ENCODE data around the gene BPGM. TPM values are rescaled to one million over a fixed set of nuclear protein-coding genes. Genes with fewer than 3 reads are reported as not detected.

BPGM gene
- total RNA-seq, 4 donors from 2014 or later, result 11.9 to 23.9 (median 15.7) TPM

GRCh38 chr7:134676743-134677142 lies 30.1 kb downstream of the BPGM start:
- peaks cover 0 to 6% of the 10 kb centered on the region in 2 donors for H3K36me3 ChIP-seq
- no peak overlapping the region for H3K27ac ChIP-seq
- H3K9me3 ChIP-seq, result no peaks in the 10 kb centered on the region
- no peaks in the 10 kb centered on the region for H3K27me3 ChIP-seq
- no peak for TF ChIP-seq POLR2A (IDR thresholded peaks at IDR 0.05)
- TF ChIP-seq, protein P1, sequence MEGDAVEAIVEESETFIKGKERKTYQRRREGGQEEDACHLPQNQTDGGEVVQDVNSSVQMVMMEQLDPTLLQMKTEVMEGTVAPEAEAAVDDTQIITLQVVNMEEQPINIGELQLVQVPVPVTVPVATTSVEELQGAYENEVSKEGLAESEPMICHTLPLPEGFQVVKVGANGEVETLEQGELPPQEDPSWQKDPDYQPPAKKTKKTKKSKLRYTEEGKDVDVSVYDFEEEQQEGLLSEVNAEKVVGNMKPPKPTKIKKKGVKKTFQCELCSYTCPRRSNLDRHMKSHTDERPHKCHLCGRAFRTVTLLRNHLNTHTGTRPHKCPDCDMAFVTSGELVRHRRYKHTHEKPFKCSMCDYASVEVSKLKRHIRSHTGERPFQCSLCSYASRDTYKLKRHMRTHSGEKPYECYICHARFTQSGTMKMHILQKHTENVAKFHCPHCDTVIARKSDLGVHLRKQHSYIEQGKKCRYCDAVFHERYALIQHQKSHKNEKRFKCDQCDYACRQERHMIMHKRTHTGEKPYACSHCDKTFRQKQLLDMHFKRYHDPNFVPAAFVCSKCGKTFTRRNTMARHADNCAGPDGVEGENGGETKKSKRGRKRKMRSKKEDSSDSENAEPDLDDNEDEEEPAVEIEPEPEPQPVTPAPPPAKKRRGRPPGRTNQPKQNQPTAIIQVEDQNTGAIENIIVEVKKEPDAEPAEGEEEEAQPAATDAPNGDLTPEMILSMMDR (IDR thresholded peaks at IDR 0.05), result no peak
- 71 to 80% methylated on average over 1 of the region's 1 CpG for WGBS, 2 donors
- no peak for DNase-seq
- H3K4me1 ChIP-seq, result no peaks in the 10 kb centered on the region
- H3K4me3 ChIP-seq (replicated peaks in 1 of 3), result no peak overlapping the region
- intact Hi-C loops (cut with DNase I), result no loop called here

- H3K4me1 ChIP-seq, result no peaks in the 10 kb centered on the region
- H3K36me3 ChIP-seq, result peaks cover 0 to 6% of the 10 kb centered on the region in 2 donors
- H3K9me3 ChIP-seq, result no peaks in the 10 kb centered on the region
- no peak overlapping the region for H3K27ac ChIP-seq
- no peak for DNase-seq
- no peak overlapping the region for H3K4me3 ChIP-seq (replicated peaks in 1 of 3)
- intact Hi-C loops (cut with DNase I), result no loop called here
- WGBS, 2 donors, result 90 to 91% methylated on average over 2 of the region's 2 CpGs
- H3K27me3 ChIP-seq, result no peaks in the 10 kb centered on the region
- TF ChIP-seq POLR2A (IDR thresholded peaks at IDR 0.05), result no peak
- TF ChIP-seq, protein P1 (IDR thresholded peaks at IDR 0.05), result no peak
Measured at GRCh38 chr7:134678115-134678514, 31.5 kb downstream of the BPGM start.

DNA sequence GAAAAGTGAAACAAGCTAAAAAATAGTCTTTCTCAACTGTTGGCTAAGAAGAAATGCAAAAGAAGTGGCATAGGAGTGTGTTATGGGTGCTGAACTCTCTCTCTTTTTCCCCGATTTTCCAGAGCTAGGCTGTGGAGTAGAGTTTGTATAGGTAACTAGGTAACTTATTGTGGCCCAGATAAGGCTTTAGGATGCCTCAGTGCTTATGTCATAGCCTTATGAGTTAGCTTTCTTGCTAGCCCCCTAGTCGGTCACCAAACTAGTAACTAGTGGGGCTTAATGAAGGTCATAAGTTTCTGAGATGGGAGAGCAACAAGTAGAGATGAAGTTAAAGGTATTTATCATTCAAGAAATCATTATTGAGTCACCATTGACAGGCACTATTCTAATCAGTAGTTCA lies 32.4 kb downstream of the BPGM start:
- Histone ChIP-seq H3K4me1 (no peaks in the 10 kb centered on the region), H3K9me3 (no peaks in the 10 kb centered on the region), H3K4me3 (replicated peaks in 1 of 3) (no peak overlapping the region), H3K36me3 (peaks cover 0 to 6% of the 10 kb centered on the region in 2 donors), H3K27me3 (no peaks in the 10 kb centered on the region), H3K27ac (no peak overlapping the region)
- no peak for DNase-seq
- TF ChIP-seq, protein P1 (IDR thresholded peaks at IDR 0.05), result no peak
- TF ChIP-seq POLR2A (IDR thresholded peaks at IDR 0.05), result no peak
- 85 to 92% methylated on average over 2 of the region's 2 CpGs for WGBS, 2 donors
- intact Hi-C loops (cut with DNase I), result no loop called here

GRCh38 chr7:134684165-134684564 lies 37.5 kb downstream of the BPGM start:
- Histone ChIP-seq H3K27ac (no peak overlapping the region), H3K4me1 (no peaks in the 10 kb centered on the region), H3K27me3 (no peaks in the 10 kb centered on the region), H3K4me3 (replicated peaks in 1 of 3) (no peak overlapping the region), H3K36me3 (peaks cover 0 to 4% of the 10 kb centered on the region in 2 donors), H3K9me3 (no peaks in the 10 kb centered on the region)
- DNase-seq, result no peak
- 93 to 95% methylated on average over 3 of the region's 3 CpGs for WGBS, 2 donors
- intact Hi-C loops (cut with DNase I), result no loop called here
- no peak for TF ChIP-seq POLR2A (IDR thresholded peaks at IDR 0.05)
- TF ChIP-seq, protein P1 (IDR thresholded peaks at IDR 0.05), result no peak

- intact Hi-C loops (cut with DNase I), result no loop called here
Measured at GRCh38 chr7:134685250-134685649, 38.6 kb downstream of the BPGM start.

More at GRCh38 chr7:134685250-134685649, 38.6 kb downstream of the BPGM start:
- Histone ChIP-seq H3K27me3 (no peaks in the 10 kb centered on the region), H3K4me3 (replicated peaks in 1 of 3) (no peak overlapping the region), H3K4me1 (peaks cover 1 to 6% of the 10 kb centered on the region in 2 donors), H3K9me3 (no peaks in the 10 kb centered on the region), H3K27ac (no peak overlapping the region), H3K36me3 (no peaks in the 10 kb centered on the region)
- DNase-seq, result no peak
- TF ChIP-seq POLR2A (IDR thresholded peaks at IDR 0.05), result no peak
- TF ChIP-seq, protein P1 (IDR thresholded peaks at IDR 0.05), result no peak
- WGBS, 2 donors, result 68 to 71% methylated on average over 2 of the region's 2 CpGs

Measured in thyroid gland (tissue), 4 donors.